PC-3 (cell line): ENCODE results near the gene KCNK5. TPM values are rescaled to one million over a fixed set of nuclear protein-coding genes. Genes with fewer than 3 reads are reported as not detected.

Experiments used
- ATAC-seq: fragments of 200-7000 bp; cut with Tn5 transposase; 2 replicates; pipeline ENCODE4 v1.9.1; 2020; ENCODE audit warnings: mild to moderate bottlenecking, moderate library complexity
- BruUV-seq: library from RNA; stranded (reverse); fragments of 400-500 nt; replicated peaks from 2 replicates; lab custom pipeline; 2021; lab: Mats Ljungman, UMichigan
- CTCF ChIA-PET: fragments of 300-600 bp; sonication (Branson Sonifier 250); formaldehyde crosslinking; loops from one replicate; lab custom pipeline; 2022; ENCODE audit warnings: antibody characterized with exemption; lab: Charles Lee
- POLR2A ChIA-PET: fragments of 300-600 bp; sonication (Branson Sonifier 250); formaldehyde crosslinking; loops from one replicate; lab custom pipeline; 2022; ENCODE audit warnings: antibody characterized with exemption; ENCODE audit not compliant: unreplicated experiment; lab: Charles Lee
- DNase-seq: peaks from one replicate; pipeline ENCODE4 v3.0.0-alpha.2; 2015
- H2AFZ ChIP-seq: fragments of 300-600 bp; sonication (generic); 2 replicates; pipeline ENCODE4 v1.6.0; 2016; ENCODE audit warnings: antibody characterized with exemption, low read length
- H3F3A ChIP-seq: fragments of 300-600 bp; sonication (generic); one replicate; pipeline ENCODE4 v1.6.0; 2017; ENCODE audit warnings: antibody characterized with exemption, low read length, control low read depth, mild to moderate bottlenecking; ENCODE audit not compliant: unreplicated experiment
- H3K27ac ChIP-seq: fragments of 300-600 bp; sonication (generic); 2 replicates; pipeline ENCODE4 v1.5.1; 2016; ENCODE audit warnings: mild to moderate bottlenecking, low read length
- H3K27me3 ChIP-seq: fragments of 300-600 bp; sonication (generic); 2 replicates; pipeline ENCODE4 v1.6.1; 2016; ENCODE audit warnings: low read length, mixed read lengths
- H3K36me3 ChIP-seq: fragments of 300-600 bp; sonication (generic); 2 replicates; pipeline ENCODE4 v1.6.1; 2016; ENCODE audit warnings: low read depth, mixed run types, low read length, mixed read lengths
- H3K4me1 ChIP-seq: fragments of 300-600 bp; sonication (generic); 2 replicates; pipeline ENCODE4 v1.5.1; 2016; ENCODE audit warnings: low read length; ENCODE audit not compliant: insufficient read depth
- H3K4me2 ChIP-seq: fragments of 300-600 bp; sonication (generic); 2 replicates; pipeline ENCODE4 v1.6.0; 2016; ENCODE audit warnings: low read length
- H3K4me3 ChIP-seq: fragments of 300-600 bp; sonication (generic); 2 replicates; pipeline ENCODE4 v1.5.1; 2016; ENCODE audit warnings: mild to moderate bottlenecking, low read length, mixed read lengths
- H3K79me2 ChIP-seq: fragments of 300-600 bp; sonication (generic); 2 replicates; pipeline ENCODE4 v1.6.1; 2017; ENCODE audit warnings: low read length, mixed read lengths
- H3K9ac ChIP-seq: fragments of 300-600 bp; sonication (generic); 2 replicates; pipeline ENCODE4 v1.6.0; 2016; ENCODE audit warnings: mild to moderate bottlenecking, low read length
- H3K9me2 ChIP-seq: fragments of 300-600 bp; sonication (generic); replicated peaks from 2 replicates; pipeline ENCODE4 v1.6.1; 2016; ENCODE audit warnings: mixed run types, low read length, mixed read lengths
- H3K9me3 ChIP-seq: fragments of 300-600 bp; sonication (generic); 2 replicates; pipeline ENCODE4 v1.6.1; 2016; ENCODE audit warnings: low read length, mixed read lengths
- H4K20me1 ChIP-seq: fragments of 300-600 bp; sonication (generic); 2 replicates; pipeline ENCODE4 v1.6.1; 2016; ENCODE audit warnings: low read length, mixed read lengths
- EZH2 ChIP-seq: fragments of 300-600 bp; sonication (generic); IDR thresholded peaks from one replicate; pipeline ENCODE4 v1.6.1; 2017; ENCODE audit warnings: antibody characterized with exemption, mild to moderate bottlenecking, low read length; ENCODE audit not compliant: unreplicated experiment
- EZH2phosphoT487 ChIP-seq: fragments of 300-600 bp; sonication (generic); IDR thresholded peaks from 2 replicates; pipeline ENCODE4 v1.6.1; 2018; ENCODE audit warnings: mild to moderate bottlenecking, antibody characterized with exemption, low read length, borderline replicate concordance
- intact Hi-C: fragments of 100-400 bp; cut with micrococcal nuclease; formaldehyde crosslinking; loops from 2 replicates; pipeline ENCODE4 v1.9.0; 2023
- total RNA-seq: library from RNA; depleted of rRNA; stranded (reverse); fragments of >200 nt; gene quantifications from 2 replicates; pipeline ENCODE4 v1.2.3, GENCODE V29; 2014
- TF ChIP-seq, protein P1 (sequence below): fragments of 300-600 bp; sonication (generic); conservative IDR thresholded peaks from 2 replicates; pipeline ENCODE4 v1.5.1; 2017; ENCODE audit warnings: antibody characterized with exemption, low read depth, mild to moderate bottlenecking, low read length

Gene KCNK5
- total RNA-seq, 1 experiment from 2014 or later: 3.5 TPM

DNA sequence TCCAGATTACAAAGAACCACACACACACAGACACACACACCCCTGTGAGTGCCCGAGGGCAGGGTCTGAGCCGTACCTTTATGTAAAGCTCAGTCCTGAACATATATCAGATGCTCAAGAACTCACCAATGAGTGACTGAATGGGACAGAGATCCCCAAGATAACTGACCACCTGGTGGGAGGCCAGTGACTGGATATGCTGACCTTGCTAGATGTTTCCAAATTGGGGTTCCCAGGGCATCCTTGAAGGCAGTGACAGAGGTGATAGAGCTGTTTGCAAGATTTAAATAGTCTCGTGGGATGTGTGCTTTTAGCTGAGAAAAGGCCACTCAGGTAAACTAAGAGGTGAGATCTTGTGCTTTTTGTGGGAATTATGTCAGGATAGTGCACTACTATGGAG is 45.6 kb upstream of the KCNK5 start:
- H3K9me2 ChIP-seq: no peaks in the 10 kb centered on the region
- no peaks in the 10 kb centered on the region for H3K36me3 ChIP-seq
- intact Hi-C loops: no loop called here
- no peak overlapping the region for H3K4me2 ChIP-seq
- BruUV-seq: no TSS peak
- TF ChIP-seq EZH2phosphoT487: no peak
- TF ChIP-seq, protein P1, sequence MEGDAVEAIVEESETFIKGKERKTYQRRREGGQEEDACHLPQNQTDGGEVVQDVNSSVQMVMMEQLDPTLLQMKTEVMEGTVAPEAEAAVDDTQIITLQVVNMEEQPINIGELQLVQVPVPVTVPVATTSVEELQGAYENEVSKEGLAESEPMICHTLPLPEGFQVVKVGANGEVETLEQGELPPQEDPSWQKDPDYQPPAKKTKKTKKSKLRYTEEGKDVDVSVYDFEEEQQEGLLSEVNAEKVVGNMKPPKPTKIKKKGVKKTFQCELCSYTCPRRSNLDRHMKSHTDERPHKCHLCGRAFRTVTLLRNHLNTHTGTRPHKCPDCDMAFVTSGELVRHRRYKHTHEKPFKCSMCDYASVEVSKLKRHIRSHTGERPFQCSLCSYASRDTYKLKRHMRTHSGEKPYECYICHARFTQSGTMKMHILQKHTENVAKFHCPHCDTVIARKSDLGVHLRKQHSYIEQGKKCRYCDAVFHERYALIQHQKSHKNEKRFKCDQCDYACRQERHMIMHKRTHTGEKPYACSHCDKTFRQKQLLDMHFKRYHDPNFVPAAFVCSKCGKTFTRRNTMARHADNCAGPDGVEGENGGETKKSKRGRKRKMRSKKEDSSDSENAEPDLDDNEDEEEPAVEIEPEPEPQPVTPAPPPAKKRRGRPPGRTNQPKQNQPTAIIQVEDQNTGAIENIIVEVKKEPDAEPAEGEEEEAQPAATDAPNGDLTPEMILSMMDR: no peak
- TF ChIP-seq EZH2: no peak
- ChIA-PET CTCF (no interaction called here), POLR2A (no interaction called here)
- DNase-seq (no peak), ATAC-seq (no peak)
- no peak overlapping the region for H2AFZ ChIP-seq
- no peak overlapping the region for H3K9ac ChIP-seq
- H4K20me1 ChIP-seq: no peaks in the 10 kb centered on the region
- H3K27ac ChIP-seq: no peak overlapping the region
- peaks cover 6% of the 10 kb centered on the region for H3K4me1 ChIP-seq
- H3F3A ChIP-seq: no peaks in the 10 kb centered on the region
- no peaks in the 10 kb centered on the region for H3K27me3 ChIP-seq
- no peak overlapping the region for H3K4me3 ChIP-seq
- H3K79me2 ChIP-seq: no peaks in the 10 kb centered on the region
- H3K9me3 ChIP-seq: no peaks in the 10 kb centered on the region

DNA sequence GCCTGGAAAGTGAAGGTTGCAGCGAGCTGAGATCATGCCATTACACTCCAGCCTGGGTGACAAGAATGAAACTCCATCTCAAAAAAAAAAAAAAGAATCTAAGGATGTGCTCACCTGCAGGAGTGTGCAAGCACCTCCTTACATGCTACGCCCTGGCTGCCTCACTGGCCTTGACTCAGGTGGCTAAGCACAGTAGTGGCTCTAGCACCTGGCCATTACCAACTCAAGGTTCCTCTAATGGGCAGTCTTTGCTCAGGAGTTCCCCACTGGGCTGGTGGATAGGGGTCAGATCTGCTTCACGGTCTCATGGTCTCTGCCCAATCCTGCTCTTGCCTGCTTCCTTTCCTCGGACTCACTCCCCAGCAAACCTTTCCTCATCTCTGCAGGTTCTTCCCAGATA is 45.2 kb upstream of the KCNK5 start:
- H3K79me2 ChIP-seq: no peaks in the 10 kb centered on the region
- ChIA-PET POLR2A (no interaction called here), CTCF (no interaction called here)
- no peaks in the 10 kb centered on the region for H3K27me3 ChIP-seq
- no peak for TF ChIP-seq EZH2
- no peak for TF ChIP-seq EZH2phosphoT487
- TF ChIP-seq, protein P1: no peak
- no peaks in the 10 kb centered on the region for H3K36me3 ChIP-seq
- H3K4me3 ChIP-seq: no peak overlapping the region
- no peak overlapping the region for H3K27ac ChIP-seq
- no peak overlapping the region for H2AFZ ChIP-seq
- DNase-seq (no peak), ATAC-seq (no peak)
- no peak overlapping the region for H3K9ac ChIP-seq
- no peaks in the 10 kb centered on the region for H4K20me1 ChIP-seq
- intact Hi-C loops: no loop called here
- no peaks in the 10 kb centered on the region for H3F3A ChIP-seq
- H3K4me2 ChIP-seq: no peak overlapping the region
- BruUV-seq: no TSS peak
- peaks cover 1% of the 10 kb centered on the region; the same call in 1 of the 2 replicates for H3K4me1 ChIP-seq
- no peaks in the 10 kb centered on the region for H3K9me3 ChIP-seq
- H3K9me2 ChIP-seq: no peaks in the 10 kb centered on the region

DNA sequence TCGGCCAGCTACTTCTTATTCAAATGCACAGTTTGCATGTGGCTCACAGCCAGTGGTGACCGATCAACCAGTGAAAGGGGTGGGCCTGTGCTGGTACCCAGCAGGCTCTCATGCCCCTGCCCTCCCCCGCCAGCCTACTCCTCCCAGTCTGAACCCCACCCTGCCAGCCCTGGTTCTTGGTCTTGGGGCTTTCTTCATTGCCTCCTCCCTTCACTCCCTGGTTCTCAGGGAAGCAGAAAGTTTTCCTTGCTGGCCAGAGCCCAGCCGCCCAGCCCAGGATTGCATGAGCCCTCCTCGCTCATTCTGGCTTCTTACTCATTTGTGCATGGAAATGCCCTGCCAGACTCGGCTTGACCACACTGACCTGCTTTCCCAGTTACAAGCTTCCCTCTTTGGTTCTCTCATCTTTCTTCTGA is 44.1 kb upstream of the KCNK5 start:
- DNase-seq (no peak), ATAC-seq (no peak)
- Histone ChIP-seq H3K36me3 (no peaks in the 10 kb centered on the region), H3F3A (no peaks in the 10 kb centered on the region), H4K20me1 (no peaks in the 10 kb centered on the region), H2AFZ (no peak overlapping the region), H3K4me1 (no peaks in the 10 kb centered on the region), H3K9me3 (no peaks in the 10 kb centered on the region), H3K27ac (no peak overlapping the region), H3K4me2 (no peak overlapping the region), H3K4me3 (no peak overlapping the region), H3K27me3 (no peaks in the 10 kb centered on the region), H3K9me2 (no peaks in the 10 kb centered on the region), H3K79me2 (no peaks in the 10 kb centered on the region), H3K9ac (no peak overlapping the region)
- CTCF ChIA-PET: no interaction called here
- POLR2A ChIA-PET: no interaction called here
- no peak for TF ChIP-seq EZH2phosphoT487
- TF ChIP-seq, protein P1: no peak
- no peak for TF ChIP-seq EZH2
- intact Hi-C loops: no loop called here
- no TSS peak for BruUV-seq
